IMR-90 (cell line): ENCODE results near the gene ALDH3B2. TPM values are rescaled to one million over a fixed set of nuclear protein-coding genes. Genes with fewer than 3 reads are reported as not detected.
"Not testable (repeated sequence)": the region's sequence is repeated elsewhere in the genome, so short reads cannot be mapped to it uniquely, and the experiment has no call there.

Experiments
- ATAC-seq: fragments of 200-7000 bp; cut with Tn5 transposase; 2 replicates; pipeline ENCODE4 v1.9.1; 2020; ENCODE audit warnings: low read depth, mild to moderate bottlenecking, moderate library complexity
- BruUV-seq: library from RNA; stranded (reverse); fragments of 400-500 nt; replicated peaks from 2 replicates; lab custom pipeline; 2021; lab: Mats Ljungman, UMichigan
- CTCF ChIA-PET: fragments of 300-600 bp; formaldehyde crosslinking; extraction: SDS; loops from one replicate; lab custom pipeline; 2021; ENCODE audit warnings: antibody characterized with exemption; lab: Yijun Ruan, JAX
- POLR2A ChIA-PET: fragments of 300-600 bp; sonication (Branson Sonifier 250); formaldehyde crosslinking; loops from one replicate; lab custom pipeline; 2022; ENCODE audit warnings: antibody characterized with exemption; ENCODE audit not compliant: unreplicated experiment; lab: Charles Lee
- DNase-seq: peaks from one replicate; pipeline ENCODE4 v3.0.0; 2013
- H2AFZ ChIP-seq: replicated peaks from 2 replicates; pipeline ENCODE3; 2013; ENCODE audit warnings: low read length, mild to moderate bottlenecking; ENCODE audit not compliant: poor library complexity
- H2AK5ac ChIP-seq: 2 replicates; pipeline ENCODE4 v1.6.1; 2013; ENCODE audit warnings: low read depth, low read length, inconsistent platforms
- H2AK9ac ChIP-seq: replicated peaks from 2 replicates; pipeline ENCODE3; 2013; ENCODE audit warnings: mild to moderate bottlenecking, low read depth, low read length, moderate library complexity; ENCODE audit not compliant: poor library complexity
- H2BK120ac ChIP-seq: 2 replicates; pipeline ENCODE4 v1.6.1; 2013; ENCODE audit warnings: low read depth, low read length, inconsistent platforms
- H2BK15ac ChIP-seq: 3 replicates; pipeline ENCODE4 v1.6.1; 2013; ENCODE audit warnings: low read depth, low read length, inconsistent platforms
- H2BK20ac ChIP-seq: 2 replicates; pipeline ENCODE4 v1.6.1; 2013; ENCODE audit warnings: low read depth, mild to moderate bottlenecking, inconsistent platforms, low read length, moderate library complexity
- H2BK5ac ChIP-seq: 2 replicates; pipeline ENCODE4 v1.6.1; 2013; ENCODE audit warnings: mild to moderate bottlenecking, low read depth, low read length, inconsistent platforms; ENCODE audit not compliant: poor library complexity, severe bottlenecking
- H3K14ac ChIP-seq: replicated peaks from 2 replicates; pipeline ENCODE4 v1.6.1; 2013; ENCODE audit warnings: low read depth, low read length, inconsistent platforms
- H3K18ac ChIP-seq: 2 replicates; pipeline ENCODE4 v1.6.1; 2013; ENCODE audit warnings: low read depth, low read length, control low read depth
- H3K23ac ChIP-seq: 2 replicates; pipeline ENCODE4 v1.6.1; 2013; ENCODE audit warnings: low read depth, low read length, inconsistent platforms
- H3K27ac ChIP-seq: 2 replicates; pipeline ENCODE4 v1.5.1; 2013; ENCODE audit warnings: mild to moderate bottlenecking, control low read depth, low read length; ENCODE audit not compliant: insufficient read depth
- H3K27me3 ChIP-seq: 2 replicates; pipeline ENCODE4 v1.6.1; 2013; ENCODE audit warnings: low read length; ENCODE audit not compliant: control insufficient read depth, insufficient read depth
- H3K36me3 ChIP-seq: 2 replicates; pipeline ENCODE4 v1.6.1; 2013; ENCODE audit warnings: low read length, mixed read lengths; ENCODE audit not compliant: control insufficient read depth, insufficient read depth
- H3K4ac ChIP-seq: 2 replicates; pipeline ENCODE4 v1.6.1; 2013; ENCODE audit warnings: low read depth, low read length, inconsistent platforms
- H3K4me1 ChIP-seq: 2 replicates; pipeline ENCODE4 v1.6.1; 2013; ENCODE audit warnings: low read length, mixed read lengths; ENCODE audit not compliant: control insufficient read depth, insufficient read depth
- H3K4me2 ChIP-seq: 2 replicates; pipeline ENCODE4 v1.6.1; 2013; ENCODE audit warnings: low read depth, mild to moderate bottlenecking, control low read depth, low read length, moderate library complexity
- H3K4me3 ChIP-seq: 2 replicates; pipeline ENCODE4 v1.5.1; 2013; ENCODE audit warnings: low read depth, mild to moderate bottlenecking, control low read depth, low read length, moderate library complexity; ENCODE audit not compliant: insufficient read depth
- H3K56ac ChIP-seq: 2 replicates; pipeline ENCODE4 v1.6.1; 2013; ENCODE audit warnings: low read length, inconsistent platforms; ENCODE audit not compliant: insufficient read depth; ENCODE audit errors: extremely low read depth
- H3K79me1 ChIP-seq, 2 experiments: 2 replicates each; pipeline ENCODE4 v1.6.1; 2013; ENCODE audit warnings: low read length in 2 of 2, inconsistent platforms in 1 of 2, low read depth in 1 of 2
- H3K9ac ChIP-seq: 2 replicates; pipeline ENCODE4 v1.6.1; 2013; ENCODE audit warnings: low read depth, low read length, control low read depth
- H3K9me1 ChIP-seq: 2 replicates; pipeline ENCODE4 v1.6.1; 2013; ENCODE audit warnings: low read length, inconsistent platforms; ENCODE audit not compliant: insufficient read depth
- H3K9me3 ChIP-seq: 2 replicates; pipeline ENCODE4 v1.6.1; 2013; ENCODE audit warnings: low read length; ENCODE audit not compliant: control insufficient read depth, insufficient read depth
- H4K20me1 ChIP-seq: 2 replicates; pipeline ENCODE4 v1.6.1; 2013; ENCODE audit warnings: low read length, inconsistent platforms; ENCODE audit not compliant: insufficient read depth
- H4K5ac ChIP-seq: 2 replicates; pipeline ENCODE4 v1.6.1; 2013; ENCODE audit warnings: mild to moderate bottlenecking, low read depth, low read length, control low read depth
- H4K8ac ChIP-seq, 2 experiments: 2 replicates each; pipeline ENCODE4 v1.6.1; 2013; ENCODE audit warnings: low read depth in 2 of 2, low read length in 2 of 2, control low read depth in 1 of 2, inconsistent platforms in 1 of 2
- H4K91ac ChIP-seq: 2 replicates; pipeline ENCODE4 v1.6.1; 2013; ENCODE audit warnings: low read depth, low read length, inconsistent platforms; ENCODE audit not compliant: insufficient read depth
- WGBS, 2 experiments: methylation state at CpG; one replicate each; pipeline versions ENCODE4 v1.1.5 to v1.1.7; 2013; ENCODE audit warnings: missing lambda C conversion rate in 2 of 2; ENCODE audit not compliant: insufficient read length in 1 of 2; ENCODE audit errors: extremely low coverage in 2 of 2; 5-methylcytosine and 5-hydroxymethylcytosine counted together
- dilution Hi-C: fragments of 300-500 bp; cut with HindIII; formaldehyde crosslinking; loops from one replicate; pipeline ENCODE4 v1.14.3; 2018; ENCODE audit warnings: low sequenced_read_pairs; ENCODE audit not compliant: unreplicated experiment
- in situ Hi-C: fragments of 300-500 bp; cut with MboI; formaldehyde crosslinking; loops from 3 replicates; pipeline ENCODE4 v1.14.3; 2019; ENCODE audit warnings: low sequenced_read_pairs, inconsistent platforms, mixed read lengths
- intact Hi-C: fragments of 100-400 bp; cut with micrococcal nuclease; formaldehyde crosslinking; loops from 2 replicates; pipeline ENCODE4 v1.10.0; 2022
- polyA plus RNA-seq, 3 experiments: library from polyadenylated mRNA; depleted of rRNA; stranded (reverse); fragments of >200 nt; gene quantifications; 2 replicates each; pipeline ENCODE4 v1.2.3, GENCODE V29; 2012; ENCODE audit warnings: low replicate concordance in 1 of 3
- total RNA-seq: library from RNA; depleted of rRNA; stranded (reverse); fragments of >200 nt; gene quantifications from 2 replicates; pipeline ENCODE4 v1.2.3, GENCODE V29; 2012

Gene ALDH3B2
- total and polyA plus RNA-seq, 2 of the 4 experiments (the other 2 are of a cell fraction): not detected

- intact Hi-C loops: not testable (repeated sequence)
Measured at GRCh38 chr11:67685641-67686332, 11.4 kb upstream of the ALDH3B2 start.

GRCh38 chr11:67682126-67683034 lies 8.0 kb upstream of the ALDH3B2 start:
- H3K4me2 ChIP-seq, intact Hi-C loops, H3K9me1 ChIP-seq, H2BK20ac ChIP-seq, H4K20me1 ChIP-seq, H3K79me1 ChIP-seq, H3K23ac ChIP-seq, H3K4me1 ChIP-seq, H3K4ac ChIP-seq, H3K9ac ChIP-seq, H2AK5ac ChIP-seq, H3K27ac ChIP-seq, in situ Hi-C loops, H2BK5ac ChIP-seq, dilution Hi-C loops, H3K18ac ChIP-seq, H2AFZ ChIP-seq, H2BK120ac ChIP-seq, H4K5ac ChIP-seq, BruUV-seq, DNase-seq, H3K14ac ChIP-seq, CTCF ChIA-PET, H3K36me3 ChIP-seq, H3K56ac ChIP-seq, H3K4me3 ChIP-seq, H4K8ac ChIP-seq, H4K91ac ChIP-seq, H3K9me3 ChIP-seq, ATAC-seq, H2AK9ac ChIP-seq, POLR2A ChIA-PET, H2BK15ac ChIP-seq: not testable (repeated sequence)
- H3K27me3 ChIP-seq: peaks cover 14% of the 10 kb centered on the region
- 75% methylated on average over 4 of the region's 14 CpGs; no CpG with 5 or more reads in 1 of the 2 experiments for WGBS, 2 experiments

More at GRCh38 chr11:67685641-67686332, 11.4 kb upstream of the ALDH3B2 start:
- in situ Hi-C loops, H2BK15ac ChIP-seq, H2AFZ ChIP-seq, H3K4me1 ChIP-seq, H3K4me3 ChIP-seq, H3K36me3 ChIP-seq, H4K91ac ChIP-seq, dilution Hi-C loops, H4K8ac ChIP-seq, H3K79me1 ChIP-seq, H3K27ac ChIP-seq, H2BK120ac ChIP-seq, DNase-seq, H3K9ac ChIP-seq, H3K4me2 ChIP-seq, H3K18ac ChIP-seq, H4K20me1 ChIP-seq, H3K14ac ChIP-seq, H3K9me3 ChIP-seq, H2BK5ac ChIP-seq, POLR2A ChIA-PET, H3K56ac ChIP-seq, ATAC-seq, H2AK5ac ChIP-seq, BruUV-seq, H3K4ac ChIP-seq, CTCF ChIA-PET, H3K9me1 ChIP-seq, H2BK20ac ChIP-seq, H2AK9ac ChIP-seq, H4K5ac ChIP-seq, H3K23ac ChIP-seq: not testable (repeated sequence)
- peaks cover 22% of the 10 kb centered on the region for H3K27me3 ChIP-seq
- WGBS, 2 experiments: no CpG with 5 or more reads among the region's 8 CpGs
